Pancreas (tissue), 10 donors: Measurements from ENCODE around the gene CFAP77. TPM values are rescaled to one million over a fixed set of nuclear protein-coding genes. Genes with fewer than 3 reads are reported as not detected.

Experiments
- ATAC-seq, 4 donors: fragments of 200-7000 bp; cut with Tn5 transposase; one replicate each; pipeline versions ENCODE4 v1.8.0 to v1.9.1; 2020; ENCODE audit warnings: mild to moderate bottlenecking in 4 of 4, moderate library complexity in 4 of 4
- DNase-seq, 6 donors: peaks; one replicate each; pipeline ENCODE4 v3.0.0-alpha.2; 2020
- FAIRE-seq: peaks from 2 replicates; lab custom pipeline; 2012; peaks lifted over from hg19 to GRCh38; lab: Jason Lieb, UNC
- H3K27ac ChIP-seq, 4 donors: fragments of 200-600 bp; sonication (generic); 1 replicate in 3 of 4; 2 replicates in 1 of 4; pipeline versions ENCODE4 v1.5.0 to v1.8.0; 2020
- H3K27me3 ChIP-seq, 4 donors: fragments of 200-600 bp; one replicate each; pipeline ENCODE4 v1.8.0; 2021
- H3K36me3 ChIP-seq, 3 donors: fragments of 200-600 bp; sonication (generic) in 1 of 3; one replicate each; pipeline versions ENCODE4 v1.5.0 to v1.8.0; 2020 to 2021
- H3K4me1 ChIP-seq, 3 donors: fragments of 200-600 bp; one replicate each; pipeline ENCODE4 v1.8.0; 2021
- H3K4me3 ChIP-seq, 4 donors: fragments of 200-600 bp; sonication (generic) in 2 of 4; one replicate each; pipeline versions ENCODE4 v1.5.0 to v1.8.0; 2020 to 2021
- H3K9me3 ChIP-seq, 4 donors: fragments of 200-600 bp; one replicate each; pipeline ENCODE4 v1.8.0; 2021
- WGBS, 2 donors: extraction: QIAGEN DNeasy Blood & Tissue Kit; methylation state at CpG; one replicate each; pipeline ENCODE4 v1.1.7; 2013; 5-methylcytosine and 5-hydroxymethylcytosine counted together
- intact Hi-C, 3 donors: fragments of 100-400 bp; cut with DNase I; formaldehyde crosslinking; loops; one replicate each; pipeline versions ENCODE4 v1.11.1 to v1.14.2; 2022
- polyA plus RNA-seq, 2 donors: library from polyadenylated mRNA; stranded (reverse); fragments of 200-250 nt; gene quantifications; one replicate each; pipeline ENCODE4 v1.2.3, GENCODE V29; 2013
- total RNA-seq, 6 donors: library from RNA; stranded (reverse); fragmentation: NEBNext Ultra II Directional in 4 of 6; extraction: Animal tissue kit (Norgen Biotek cat#: 25700) in 4 of 6; gene quantifications; one replicate each; pipeline versions ENCODE4 v1.2.1 to v1.2.4, GENCODE V29; 2021 to 2023
- TF ChIP-seq, protein P1 (sequence below), 4 donors: fragments of 200-600 bp; sonication (generic) in 3 of 4; IDR thresholded peaks; one replicate each; pipeline versions ENCODE4 v1.5.0 to v1.8.0; 2021; ENCODE audit warnings: antibody characterized with exemption in 4 of 4
- donor health status: healthy with polysubstance abuse.
- donor health status: DM: no; HTN: no; CAD: no; lungs with moderate emphysema.
- donor health status: DM: no; HTN: no; CAD: no.
- donor health status: control.
- donor health status: control.
- donor health status: Bipolar disorder and iron deficiency.
- donor health status: DM: yes; HTN: yes; CAD: no.
- donor health status: DM: no; HTN: no; CAD: no.
- donor health status: DM: no; HTN: no; CAD: no.
- donor health status: DM: yes; HTN: yes; CAD: no.

The CFAP77 gene
- total and polyA plus RNA-seq, 8 donors, result not detected

DNA sequence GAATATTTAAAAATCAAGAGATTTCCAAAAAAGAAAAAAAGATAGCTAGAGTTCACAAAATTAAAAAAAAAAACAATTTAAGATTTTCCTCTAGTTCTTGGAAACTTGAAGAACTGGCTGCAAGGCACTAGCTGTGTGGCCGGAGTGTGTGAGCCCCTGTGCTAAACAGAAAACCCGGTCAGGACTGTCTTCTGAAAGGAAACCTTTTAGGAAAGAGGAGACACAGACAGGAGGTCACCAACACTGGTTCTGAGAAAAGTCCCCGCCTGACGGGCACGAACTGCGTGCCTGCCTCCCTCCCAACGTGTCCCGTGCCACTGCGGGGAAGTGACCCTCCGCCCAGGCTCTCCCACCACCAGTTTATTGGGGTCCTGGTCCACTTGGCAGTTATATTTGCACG lies 18.6 kb upstream of the CFAP77 start:
- FAIRE-seq, result no peak
- ATAC-seq, result no peak
- no peak overlapping the region for H3K4me3 ChIP-seq
- H3K27ac ChIP-seq, result no peak overlapping the region
- no peaks in the 10 kb centered on the region for H3K27me3 ChIP-seq
- TF ChIP-seq, protein P1, sequence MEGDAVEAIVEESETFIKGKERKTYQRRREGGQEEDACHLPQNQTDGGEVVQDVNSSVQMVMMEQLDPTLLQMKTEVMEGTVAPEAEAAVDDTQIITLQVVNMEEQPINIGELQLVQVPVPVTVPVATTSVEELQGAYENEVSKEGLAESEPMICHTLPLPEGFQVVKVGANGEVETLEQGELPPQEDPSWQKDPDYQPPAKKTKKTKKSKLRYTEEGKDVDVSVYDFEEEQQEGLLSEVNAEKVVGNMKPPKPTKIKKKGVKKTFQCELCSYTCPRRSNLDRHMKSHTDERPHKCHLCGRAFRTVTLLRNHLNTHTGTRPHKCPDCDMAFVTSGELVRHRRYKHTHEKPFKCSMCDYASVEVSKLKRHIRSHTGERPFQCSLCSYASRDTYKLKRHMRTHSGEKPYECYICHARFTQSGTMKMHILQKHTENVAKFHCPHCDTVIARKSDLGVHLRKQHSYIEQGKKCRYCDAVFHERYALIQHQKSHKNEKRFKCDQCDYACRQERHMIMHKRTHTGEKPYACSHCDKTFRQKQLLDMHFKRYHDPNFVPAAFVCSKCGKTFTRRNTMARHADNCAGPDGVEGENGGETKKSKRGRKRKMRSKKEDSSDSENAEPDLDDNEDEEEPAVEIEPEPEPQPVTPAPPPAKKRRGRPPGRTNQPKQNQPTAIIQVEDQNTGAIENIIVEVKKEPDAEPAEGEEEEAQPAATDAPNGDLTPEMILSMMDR (IDR thresholded peaks at IDR 0.05), result no peak
- WGBS, 2 donors, result 93 to 94% methylated on average over 11 of the region's 11 CpGs
- peaks cover 0 to 64% (median 24%) of the 10 kb centered on the region in 3 donors for H3K36me3 ChIP-seq
- no peaks in the 10 kb centered on the region for H3K4me1 ChIP-seq
- DNase-seq, result no peak
- intact Hi-C loops, result no loop called here
- H3K9me3 ChIP-seq, result no peaks in the 10 kb centered on the region

DNA sequence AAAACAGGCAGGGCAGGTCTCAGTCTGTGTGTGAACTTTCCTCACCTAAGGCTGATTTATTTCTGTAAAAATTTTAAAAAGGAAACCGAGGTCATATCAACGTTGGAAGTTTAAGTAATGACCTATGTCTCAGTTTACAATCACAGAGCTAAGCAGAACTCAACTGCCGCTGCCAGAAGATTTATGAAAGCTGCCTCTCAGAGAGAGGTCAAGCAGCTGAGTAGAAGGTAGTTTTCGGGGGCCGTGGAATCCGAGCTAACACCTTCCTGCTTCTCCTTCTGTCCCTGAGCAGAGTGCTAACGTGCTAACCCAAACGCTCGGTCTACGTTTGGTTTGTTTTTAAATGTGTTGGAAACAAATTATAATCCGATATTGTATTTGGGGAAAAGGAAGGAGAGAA lies 14.5 kb upstream of the CFAP77 start:
- Histone ChIP-seq H3K27ac (no peak overlapping the region), H3K9me3 (no peaks in the 10 kb centered on the region), H3K4me1 (no peaks in the 10 kb centered on the region), H3K4me3 (no peak overlapping the region), H3K36me3 (peaks cover 0 to 75% (median 22%) of the 10 kb centered on the region in 3 donors), H3K27me3 (no peaks in the 10 kb centered on the region)
- TF ChIP-seq, protein P1 (IDR thresholded peaks at IDR 0.05), result no peak
- WGBS, 2 donors, result 84 to 91% methylated on average over 11 of the region's 11 CpGs
- ATAC-seq (no peak), FAIRE-seq (no peak), DNase-seq (no peak)
- intact Hi-C loops, result no loop called here

DNA sequence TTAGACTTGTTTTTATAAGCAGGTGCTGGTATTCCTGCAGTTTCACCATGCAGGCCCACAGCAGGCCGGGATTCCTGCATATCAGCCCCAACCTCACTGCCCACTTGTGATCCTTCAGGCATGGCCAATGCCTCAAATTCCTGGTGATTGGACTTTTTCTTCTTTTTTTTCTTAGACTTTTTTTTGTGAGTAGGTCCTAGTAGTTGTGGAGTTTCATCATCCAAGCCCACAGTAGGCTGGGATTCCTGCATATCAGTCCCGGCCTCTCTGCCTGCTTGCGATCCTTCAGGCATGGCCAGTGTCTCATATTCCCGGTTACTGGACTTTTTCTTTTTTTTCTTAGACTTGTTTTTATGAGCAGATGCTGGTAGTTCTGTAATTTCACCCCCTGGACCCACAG lies 8.2 kb upstream of the CFAP77 start:
- Histone ChIP-seq H3K4me3 (no peak overlapping the region), H3K9me3 (no peaks in the 10 kb centered on the region), H3K36me3 (peaks cover 0 to 34% (median 15%) of the 10 kb centered on the region in 3 donors), H3K4me1 (no peaks in the 10 kb centered on the region), H3K27me3 (no peaks in the 10 kb centered on the region), H3K27ac (no peak overlapping the region)
- TF ChIP-seq, protein P1 (IDR thresholded peaks at IDR 0.05), result no peak
- FAIRE-seq (no peak), DNase-seq (no peak), ATAC-seq (no peak)
- WGBS, 2 donors, result 88 to 93% methylated on average over 4 of the region's 4 CpGs
- intact Hi-C loops, result no loop called here

DNA sequence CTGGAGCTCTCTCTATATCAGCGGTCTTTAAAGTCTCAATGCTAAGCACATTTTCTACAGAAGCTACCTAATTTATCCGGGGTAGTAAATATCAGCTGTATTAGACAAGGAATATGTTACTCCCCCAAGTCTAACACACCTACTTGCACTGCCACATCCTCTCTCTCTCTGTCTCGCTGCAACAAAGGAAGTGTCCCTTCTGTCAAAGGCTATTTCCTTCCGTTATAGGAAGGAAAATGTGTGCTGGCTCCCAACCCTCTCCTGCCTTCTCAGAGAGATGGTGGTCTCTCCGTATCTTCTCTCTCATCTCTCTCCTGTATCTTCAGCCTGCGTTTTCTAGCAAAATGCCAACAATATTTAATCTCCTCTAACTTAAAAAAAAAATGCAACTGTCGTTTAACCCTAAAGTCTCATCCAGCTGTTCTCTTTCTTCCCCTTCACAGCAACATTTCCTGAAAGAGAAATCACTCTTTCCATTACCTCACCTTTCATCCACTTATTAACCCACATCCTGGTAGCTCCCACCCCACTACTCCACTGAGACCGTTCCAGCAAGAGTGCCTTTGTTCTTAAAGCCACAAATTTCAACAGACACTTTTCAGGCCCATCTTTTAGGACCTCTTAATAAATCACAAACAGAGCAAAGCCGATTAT lies 5.7 kb upstream of the CFAP77 start:
- ATAC-seq, result no peak
- TF ChIP-seq, protein P1 (IDR thresholded peaks at IDR 0.05), result no peak
- FAIRE-seq, result no peak
- Histone ChIP-seq H3K27ac (no peak overlapping the region), H3K4me1 (no peaks in the 10 kb centered on the region), H3K27me3 (no peaks in the 10 kb centered on the region), H3K36me3 (peaks cover 0 to 9% (median 0%) of the 10 kb centered on the region in 3 donors), H3K4me3 (no peak overlapping the region), H3K9me3 (no peaks in the 10 kb centered on the region)
- 61 to 65% methylated on average over 9 of the region's 9 CpGs for WGBS, 2 donors
- no peak for DNase-seq
- intact Hi-C loops, result no loop called here

DNA sequence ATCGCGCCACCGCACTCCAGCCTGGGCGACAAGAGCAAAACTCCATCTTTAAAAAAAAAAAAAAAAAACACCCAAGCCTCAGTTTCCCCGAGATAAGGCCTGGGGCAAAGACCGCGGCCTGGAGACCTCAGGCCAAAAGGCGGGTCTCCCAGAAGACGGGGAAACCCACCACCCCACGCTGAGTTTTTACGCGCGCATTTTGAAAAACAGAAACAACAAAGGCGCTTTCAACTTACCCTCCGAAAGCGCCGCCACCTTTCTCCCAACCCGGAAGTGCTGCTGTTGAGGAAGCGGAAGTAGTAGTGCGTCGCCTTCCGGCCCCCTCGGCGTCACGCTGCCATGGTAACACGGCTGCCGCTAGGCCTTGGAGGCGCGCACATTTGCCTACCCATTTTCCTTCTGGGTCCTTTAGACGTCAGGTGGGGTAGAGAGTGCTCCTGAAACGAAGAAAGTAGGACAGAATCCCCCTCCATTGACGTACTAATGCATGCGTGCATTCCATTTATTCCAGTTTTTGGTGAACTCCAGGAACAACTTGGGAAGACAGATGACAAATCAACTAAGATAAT lies 3.4 kb upstream of the CFAP77 start, which contains the start of gene TTF1:
TTF1 (minus strand) TSS at position 287 of the 569 bp plus-strand sequence. CDS start 4,019 bp downstream, outside the sequence.
- ATAC-seq (peak; percentile 91 to 95 (median 94)), FAIRE-seq (no peak), DNase-seq (peak; percentile 88 to 95 (median 90))
- H3K27ac ChIP-seq, result no peak within 1 kb of the TSS
- TF ChIP-seq, protein P1 (IDR thresholded peaks at IDR 0.05), result no peak
- H3K27me3 ChIP-seq, result peaks cover 0 to 9% (median 0%) of the 10 kb centered on the region in 4 donors
- intact Hi-C loops, result no loop called here
- H3K9me3 ChIP-seq, result no peaks in the 10 kb centered on the region
- peaks cover 0 to 6% (median 0%) of the 10 kb centered on the region in 3 donors for H3K4me1 ChIP-seq
- peak within 1 kb of the TSS; percentile 69 to 91 (median 82) for H3K4me3 ChIP-seq
- no peaks in the 10 kb centered on the region for H3K36me3 ChIP-seq
- WGBS, 2 donors, result 1% methylated on average over 30 to 33 of the region's 33 CpGs
